HEK293 (cell line): ENCODE data around the gene MRPL44.

Experiments used
- CTCF ChIA-PET: fragments of 350-600 bp; formaldehyde crosslinking; extraction: SDS; loops from one replicate; lab custom pipeline; 2021; ENCODE audit warnings: antibody characterized with exemption; lab: Yijun Ruan, JAX
- POLR2A ChIA-PET: fragments of 300-600 bp; formaldehyde crosslinking; extraction: SDS; loops from one replicate; lab custom pipeline; 2020; ENCODE audit warnings: antibody characterized with exemption, inconsistent platforms; lab: Yijun Ruan, JAX
- H3K27ac ChIP-seq: fragments of 200-500 bp; sonication (Bioruptor generic); 2 replicates; pipeline ENCODE4 v1.5.1; 2014; ENCODE audit warnings: low read depth, low read length, control low read depth, inconsistent platforms; ENCODE audit errors: extremely low read depth
- H3K36me3 ChIP-seq, 2 experiments: fragments of 200-500 bp in 1 of 2; sonication (Bioruptor generic) in 1 of 2; 1 replicate in 1 of 2; 2 replicates in 1 of 2; pipeline ENCODE4 v1.5.1; 2014 to 2017; ENCODE audit warnings: inconsistent platforms in 2 of 2, low read length in 2 of 2; ENCODE audit not compliant: control insufficient read depth in 2 of 2, insufficient read depth in 1 of 2
- H3K4me1 ChIP-seq: fragments of 200-500 bp; sonication (Bioruptor generic); 2 replicates; pipeline ENCODE4 v1.5.1; 2014; ENCODE audit warnings: mild to moderate bottlenecking, low read length, inconsistent platforms; ENCODE audit not compliant: control insufficient read depth, insufficient read depth
- H3K4me3 ChIP-seq: 2 replicates; pipeline ENCODE4 v1.5.1; 2011; ENCODE audit warnings: low read depth, mild to moderate bottlenecking, control low read depth, low read length, moderate library complexity
- H3K9me3 ChIP-seq: fragments of 200-500 bp; sonication (Bioruptor generic); 2 replicates; pipeline ENCODE4 v1.5.1; 2014; ENCODE audit warnings: low read depth, low read length, inconsistent platforms; ENCODE audit not compliant: control insufficient read depth, insufficient read depth
- BCL11B ChIP-seq: fragments of 450-650 bp; formaldehyde crosslinking; IDR thresholded peaks from 2 replicates; pipeline ENCODE4 v1.5.1; 2016; ENCODE audit warnings: low read depth, missing biosample characterization, missing genetic modification characterization
- GFI1B ChIP-seq: fragments of 450-650 bp; formaldehyde crosslinking; IDR thresholded peaks from 2 replicates; pipeline ENCODE4 v1.5.1; 2016; ENCODE audit warnings: missing biosample characterization, missing genetic modification characterization
- PATZ1 ChIP-seq: fragments of 450-650 bp; formaldehyde crosslinking; IDR thresholded peaks from 2 replicates; pipeline ENCODE4 v1.5.1; 2016; ENCODE audit warnings: missing biosample characterization, missing genetic modification characterization
- PRDM6 ChIP-seq: fragments of 450-650 bp; formaldehyde crosslinking; IDR thresholded peaks from 2 replicates; pipeline ENCODE4 v1.5.1; 2017; ENCODE audit warnings: missing biosample characterization, missing genetic modification characterization
- SALL2 ChIP-seq: fragments of 450-650 bp; formaldehyde crosslinking; IDR thresholded peaks from 2 replicates; pipeline ENCODE4 v1.5.0; 2017; ENCODE audit warnings: missing biosample characterization, mild to moderate bottlenecking, missing genetic modification characterization, borderline replicate concordance
- YY1 ChIP-seq: fragments of 450-650 bp; formaldehyde crosslinking; IDR thresholded peaks from 2 replicates; pipeline ENCODE4 v1.5.1; 2018; ENCODE audit warnings: missing biosample characterization, missing genetic modification characterization
- ZBTB17 ChIP-seq: fragments of 450-650 bp; formaldehyde crosslinking; IDR thresholded peaks from 2 replicates; pipeline ENCODE4 v1.5.1; 2016; ENCODE audit warnings: missing biosample characterization, missing genetic modification characterization
- ZBTB21 ChIP-seq: fragments of 450-650 bp; formaldehyde crosslinking; IDR thresholded peaks from 2 replicates; pipeline ENCODE4 v1.5.1; 2017; ENCODE audit warnings: missing biosample characterization, missing genetic modification characterization
- ZBTB49 ChIP-seq: fragments of 450-650 bp; formaldehyde crosslinking; IDR thresholded peaks from 2 replicates; pipeline ENCODE4 v1.5.1; 2016; ENCODE audit warnings: missing biosample characterization, missing genetic modification characterization, low read depth
- ZBTB6 ChIP-seq: fragments of 450-650 bp; formaldehyde crosslinking; IDR thresholded peaks from 2 replicates; pipeline ENCODE4 v1.5.1; 2017; ENCODE audit warnings: missing biosample characterization, missing genetic modification characterization
- ZEB2 ChIP-seq: fragments of 450-650 bp; formaldehyde crosslinking; IDR thresholded peaks from 2 replicates; pipeline ENCODE4 v1.5.1; 2016; ENCODE audit warnings: missing biosample characterization, missing genetic modification characterization
- ZFP3 ChIP-seq: fragments of 450-650 bp; formaldehyde crosslinking; IDR thresholded peaks from 2 replicates; pipeline ENCODE4 v1.5.1; 2016; ENCODE audit warnings: low read depth, missing biosample characterization, missing genetic modification characterization
- ZFP69B ChIP-seq: fragments of 450-650 bp; formaldehyde crosslinking; IDR thresholded peaks from 2 replicates; pipeline ENCODE4 v1.5.1; 2016; ENCODE audit warnings: missing biosample characterization, missing genetic modification characterization
- ZNF133 ChIP-seq: fragments of 450-650 bp; formaldehyde crosslinking; IDR thresholded peaks from 2 replicates; pipeline ENCODE4 v1.5.1; 2016; ENCODE audit warnings: missing biosample characterization, missing genetic modification characterization
- ZNF37A ChIP-seq: fragments of 450-650 bp; IDR thresholded peaks from 2 replicates; pipeline ENCODE4 v1.5.1; 2018; ENCODE audit warnings: missing biosample characterization, missing genetic modification characterization
- ZNF404 ChIP-seq: fragments of 450-650 bp; formaldehyde crosslinking; IDR thresholded peaks from 2 replicates; pipeline ENCODE4 v1.5.1; 2017; ENCODE audit warnings: missing biosample characterization, missing genetic modification characterization
- ZNF510 ChIP-seq: fragments of 450-650 bp; formaldehyde crosslinking; IDR thresholded peaks from 2 replicates; pipeline ENCODE4 v1.5.1; 2018; ENCODE audit warnings: mild to moderate bottlenecking, missing genetic modification characterization, missing biosample characterization; ENCODE audit not compliant: insufficient replicate concordance
- ZNF580 ChIP-seq: fragments of 450-650 bp; formaldehyde crosslinking; IDR thresholded peaks from 2 replicates; pipeline ENCODE4 v1.5.1; 2016; ENCODE audit warnings: missing biosample characterization, missing genetic modification characterization
- ZNF600 ChIP-seq: fragments of 450-650 bp; formaldehyde crosslinking; IDR thresholded peaks from 2 replicates; pipeline ENCODE4 v1.5.1; 2016; ENCODE audit warnings: missing biosample characterization, missing genetic modification characterization
- ZNF692 ChIP-seq: fragments of 450-650 bp; formaldehyde crosslinking; IDR thresholded peaks from 2 replicates; pipeline ENCODE4 v1.5.1; 2016; ENCODE audit warnings: missing biosample characterization, missing genetic modification characterization
- ZNF707 ChIP-seq: fragments of 450-650 bp; formaldehyde crosslinking; IDR thresholded peaks from 2 replicates; pipeline ENCODE4 v1.5.1; 2016; ENCODE audit warnings: missing biosample characterization, missing genetic modification characterization
- ZNF777 ChIP-seq: fragments of 450-650 bp; formaldehyde crosslinking; IDR thresholded peaks from 2 replicates; pipeline ENCODE4 v1.5.1; 2017; ENCODE audit warnings: missing biosample characterization, missing genetic modification characterization, borderline replicate concordance

MRPL44 gene

GRCh38 chr2:223989206-223989855 is 32.1 kb downstream of the MRPL44 start (continued):
- TF ChIP-seq PATZ1 (tag by site-specific recombination) (no peak), ZBTB21 (no peak)

GRCh38 chr2:223989856-223990232 is 32.6 kb downstream of the MRPL44 start:
- no peak overlapping the region for H3K4me3 ChIP-seq
- ChIA-PET POLR2A (no interaction called here), CTCF (interaction anchor here (0.6 to 2.2 kb wide), 9 partner anchors 9 to 369 kb away, joined by 3 to 9 read pairs (median 4); no protein-coding TSS in a partner anchor)
- H3K27ac ChIP-seq = no peak overlapping the region
- H3K9me3 ChIP-seq = no peaks in the 10 kb centered on the region
- H3K4me1 ChIP-seq = no peaks in the 10 kb centered on the region
- TF ChIP-seq PATZ1 (tag by site-specific recombination) (no peak), ZNF404 (tag by site-specific recombination) (no peak), ZNF510 (tag by site-specific recombination) (no peak), PRDM6 (no peak), ZNF133 (no peak), BCL11B (tag by site-specific recombination) (no peak), SALL2 (tag by site-specific recombination) (no peak), ZNF707 (tag by site-specific recombination) (no peak), ZBTB49 (tag by site-specific recombination) (no peak), ZNF600 (tag by site-specific recombination) (no peak), ZNF580 (tag by site-specific recombination) (no peak), GFI1B (no peak)
- peaks cover 0 to 40% of the 10 kb centered on the region in 2 experiments; a peak in 1 of 3 replicates for H3K36me3 ChIP-seq

GRCh38 chr2:223991611-223992010 is 34.3 kb downstream of the MRPL44 start:
- CTCF ChIA-PET = interaction anchor here (0.6 to 5.4 kb wide), 6 partner anchors 11 to 368 kb away, joined by 3 to 205 read pairs (median 4); no protein-coding TSS in a partner anchor
- H3K9me3 ChIP-seq = no peaks in the 10 kb centered on the region
- H3K27ac ChIP-seq = no peak overlapping the region
- no peak overlapping the region for H3K4me3 ChIP-seq
- peaks cover 0 to 31% of the 10 kb centered on the region in 2 experiments; a peak in 1 of 3 replicates for H3K36me3 ChIP-seq
- no peaks in the 10 kb centered on the region for H3K4me1 ChIP-seq
- POLR2A ChIA-PET = no interaction called here
- no peak for TF ChIP-seq ZNF777 (tag by site-specific recombination)
- no peak for TF ChIP-seq ZEB2 (tag by site-specific recombination)
- TF ChIP-seq YY1 (tag by site-specific recombination) = no peak
- no peak for TF ChIP-seq ZFP69B (tag by site-specific recombination)
- TF ChIP-seq ZNF37A (tag by site-specific recombination) = no peak
- no peak for TF ChIP-seq ZBTB6
- TF ChIP-seq ZNF692 (tag by site-specific recombination) = no peak
- TF ChIP-seq ZBTB17 (tag by site-specific recombination) = no peak
- TF ChIP-seq ZFP3 (tag by site-specific recombination) = no peak
